ENCODE results near the gene CNTN4. TPM values are rescaled to one million over a fixed set of nuclear protein-coding genes. Genes with fewer than 3 reads are reported as not detected.
"Not testable (repeated sequence)": the region's sequence is repeated elsewhere in the genome, so short reads cannot be mapped to it uniquely, and the experiment has no call there.

Gene CNTN4
- total RNA-seq, 2 experiments from 2014 or later: not detected

DNA sequence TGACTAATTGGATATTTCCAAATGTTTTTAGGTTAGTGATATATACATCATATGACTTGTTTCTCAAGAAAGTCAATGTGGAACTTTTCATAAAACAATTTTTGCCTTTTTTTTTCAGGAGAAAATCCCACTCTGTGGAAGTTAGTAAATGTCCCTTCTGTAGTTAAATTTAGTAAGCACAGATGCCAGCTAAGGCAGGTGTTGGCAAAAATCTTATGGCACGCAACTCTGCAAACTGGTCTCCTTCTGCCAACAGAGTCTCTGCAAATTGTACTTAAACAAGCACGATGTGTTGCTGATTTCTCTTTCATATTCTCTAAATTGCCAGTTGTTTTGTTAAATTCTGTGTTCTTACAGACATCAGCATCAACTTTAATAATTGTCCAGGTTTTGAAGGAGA is 777.7 kb downstream of the CNTN4 start:
- CTCF ChIA-PET: no interaction called here
- POLR2A ChIA-PET: no interaction called here

- ChIA-PET CTCF (no interaction called here), POLR2A (no interaction called here)
Measured at GRCh38 chr3:2879023-2879422, 780.4 kb downstream of the CNTN4 start.

- POLR2A ChIA-PET: no interaction called here
- CTCF ChIA-PET: no interaction called here
Measured at GRCh38 chr3:2879587-2879986, 780.9 kb downstream of the CNTN4 start.

- ChIA-PET CTCF (no interaction called here), POLR2A (no interaction called here)
Measured at GRCh38 chr3:2880218-2880756, 781.6 kb downstream of the CNTN4 start.

DNA sequence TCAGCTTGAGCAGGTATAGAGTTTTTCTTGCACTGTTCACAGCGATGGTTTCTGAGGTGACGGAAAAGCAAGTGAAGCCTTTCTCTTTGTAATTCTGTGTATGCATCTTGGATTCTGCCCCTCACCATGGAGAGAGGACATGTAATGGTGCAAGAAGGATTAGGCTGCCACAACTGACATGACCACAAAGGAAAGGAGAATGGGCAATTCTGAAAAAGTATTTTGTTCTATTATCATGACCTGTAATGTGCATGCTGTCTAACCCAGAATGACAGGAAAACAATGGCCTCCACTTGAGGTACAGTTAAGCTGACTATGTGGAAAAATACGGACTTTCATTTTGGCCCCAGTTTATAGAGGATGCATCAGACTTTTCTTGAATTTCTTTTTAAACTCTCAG is 784.6 kb downstream of the CNTN4 start:
- ChIA-PET POLR2A (no interaction called here), CTCF (no interaction called here)

GRCh38 chr3:2888592-2888991 is 789.9 kb downstream of the CNTN4 start:
- CTCF ChIA-PET: no interaction called here
- POLR2A ChIA-PET: no interaction called here

- POLR2A ChIA-PET: no interaction called here
- CTCF ChIA-PET: no interaction called here
Measured at GRCh38 chr3:2889736-2890135, 791.1 kb downstream of the CNTN4 start.

DNA sequence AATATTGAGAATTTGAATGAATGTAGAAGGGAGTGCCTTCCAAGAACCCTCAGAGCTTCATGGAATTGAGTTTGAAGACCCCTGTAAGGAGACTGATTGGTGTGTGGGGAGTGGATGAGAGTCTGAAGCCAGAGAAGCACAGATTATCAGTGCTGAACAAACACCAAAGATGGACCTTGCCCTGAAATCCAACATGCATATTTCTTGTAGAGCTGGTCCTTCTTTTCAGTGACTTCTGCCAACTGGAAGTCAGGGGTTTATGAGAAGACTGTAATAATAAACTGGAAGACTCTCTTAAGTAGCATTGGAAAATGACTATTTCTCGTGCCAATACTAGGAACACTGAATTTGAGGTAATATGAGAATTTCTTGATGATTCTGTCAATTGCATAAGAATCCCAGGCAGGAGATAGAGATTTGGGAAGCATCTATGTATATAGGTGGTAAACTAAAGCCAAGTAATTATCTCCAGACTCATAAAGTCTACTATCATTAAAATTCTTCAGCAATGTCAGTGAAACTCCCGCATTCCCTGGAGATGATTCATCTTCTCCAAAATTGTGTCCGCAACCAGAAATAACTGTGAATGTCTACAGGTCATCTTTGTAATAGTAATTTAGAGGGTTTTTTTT is 797.8 kb downstream of the CNTN4 start:
- ChIA-PET POLR2A (no interaction called here), CTCF (no interaction called here)

GRCh38 chr3:2897821-2898220 is 799.2 kb downstream of the CNTN4 start:
- POLR2A ChIA-PET: no interaction called here
- CTCF ChIA-PET: no interaction called here

GRCh38 chr3:2898591-2899353 is 800.1 kb downstream of the CNTN4 start:
- ChIA-PET CTCF (no interaction called here), POLR2A (no interaction called here)

DNA sequence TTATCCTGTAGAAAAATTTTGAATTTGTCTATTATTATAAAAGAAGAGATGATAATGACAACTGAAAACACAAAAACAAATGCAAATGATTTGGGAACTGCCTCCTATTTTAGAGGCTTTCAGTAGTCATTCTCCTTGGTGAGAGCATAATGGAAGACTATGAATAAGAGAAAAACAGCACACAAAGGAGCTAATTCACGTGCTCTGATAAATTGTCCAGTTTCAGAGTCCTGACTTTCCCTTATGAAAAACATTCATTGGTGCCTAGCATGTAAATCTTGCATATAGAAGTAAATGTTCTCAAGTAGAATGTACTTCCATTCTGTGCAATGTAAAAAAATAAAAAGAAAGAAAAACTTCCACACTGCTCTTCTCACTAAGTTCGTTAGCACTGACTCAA is 805.4 kb downstream of the CNTN4 start:
- ChIA-PET CTCF (no interaction called here), POLR2A (no interaction called here)

DNA sequence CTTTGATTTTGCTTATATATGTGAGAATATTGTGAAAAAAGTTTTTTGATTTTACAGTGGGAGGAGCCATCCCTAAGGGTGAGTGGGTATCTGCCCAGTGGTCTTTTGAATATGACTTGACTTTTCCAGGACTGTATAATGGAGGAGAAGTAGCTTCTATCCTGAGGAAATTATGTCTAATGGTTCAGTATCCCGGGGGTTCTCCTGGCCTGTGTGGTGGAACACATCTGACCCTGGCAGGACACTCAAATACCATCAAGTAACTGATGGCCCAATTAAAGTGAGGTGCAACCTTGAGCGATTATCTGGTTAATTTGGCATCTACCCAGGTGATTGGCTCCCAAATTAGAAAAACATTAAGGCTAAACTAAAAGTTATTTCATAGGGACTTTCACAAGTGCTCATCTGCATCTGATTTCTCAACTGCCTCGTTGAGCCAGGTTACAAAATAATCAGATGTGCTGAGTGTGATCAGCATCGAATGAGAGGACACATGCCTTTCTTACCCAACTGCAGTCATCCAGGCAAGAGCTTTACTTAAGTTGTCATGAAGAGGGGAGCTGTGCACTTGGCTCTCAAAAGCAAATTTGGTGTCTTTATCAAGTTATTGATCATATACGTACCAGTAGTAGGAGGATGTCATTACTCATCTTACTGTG is 810.2 kb downstream of the CNTN4 start:
- ChIA-PET CTCF (no interaction called here), POLR2A (no interaction called here)

DNA sequence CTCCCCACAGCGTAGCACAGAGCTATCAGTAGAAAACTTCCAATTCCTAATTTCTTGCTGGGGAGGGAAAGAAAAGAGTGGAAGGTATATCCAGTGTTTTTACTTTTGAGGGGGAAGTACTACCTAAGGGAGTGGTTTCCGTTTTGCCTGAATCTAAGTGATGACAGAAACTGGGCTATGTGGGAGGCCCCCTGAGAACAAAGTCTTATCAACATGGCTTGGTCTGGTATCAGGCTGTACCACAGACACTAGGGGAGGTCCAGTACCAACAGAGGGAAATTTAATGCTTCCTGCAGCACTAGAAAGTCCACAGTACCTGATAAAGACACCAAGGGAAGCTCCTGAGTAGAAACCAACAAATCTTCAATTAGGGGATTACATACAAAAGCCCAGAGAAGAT is 812.3 kb downstream of the CNTN4 start:
- CTCF ChIA-PET: no interaction called here
- POLR2A ChIA-PET: no interaction called here

DNA sequence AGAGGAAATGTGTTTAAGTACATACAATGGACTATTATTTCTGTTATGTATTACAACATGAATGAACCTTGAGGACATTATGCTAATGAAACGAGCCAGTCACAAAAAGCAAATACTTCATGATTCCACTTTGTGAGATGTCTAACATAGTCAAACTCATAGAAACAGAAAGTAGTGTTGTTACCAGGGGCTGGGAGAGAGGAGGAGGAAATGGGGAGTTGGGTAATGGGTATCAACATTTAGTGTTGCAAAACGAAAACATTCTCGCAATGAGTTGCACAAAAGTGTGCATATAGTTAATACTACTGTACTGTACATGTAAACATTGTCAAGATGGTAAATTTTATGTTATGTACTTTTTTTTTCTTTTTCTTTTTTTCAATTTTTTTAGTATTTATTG is 817.2 kb downstream of the CNTN4 start:
- ChIA-PET POLR2A (no interaction called here), CTCF (no interaction called here)

GRCh38 chr3:2916640-2917039 is 818.0 kb downstream of the CNTN4 start:
- POLR2A ChIA-PET, CTCF ChIA-PET: not testable (repeated sequence)

- POLR2A ChIA-PET: no interaction called here
Measured at GRCh38 chr3:2920103-2920502, 821.4 kb downstream of the CNTN4 start.

DNA sequence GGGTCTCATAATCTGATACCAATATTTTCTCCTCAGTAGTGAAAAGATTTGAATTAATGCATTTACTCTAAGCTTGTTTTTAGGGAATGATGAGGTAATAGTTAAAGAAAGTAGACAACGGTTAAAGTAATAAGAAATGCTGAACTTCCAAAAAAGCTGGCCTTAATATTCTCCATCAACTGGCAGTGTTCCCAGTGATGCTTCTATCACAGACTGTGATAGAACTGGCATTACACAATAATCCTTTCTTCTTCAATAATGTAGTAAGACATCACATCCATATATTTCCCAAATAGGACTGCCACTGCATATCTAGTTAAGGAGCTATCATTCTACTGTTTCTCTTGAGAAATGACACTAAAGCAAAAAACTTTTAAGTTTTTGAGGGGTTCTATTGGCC is 822.8 kb downstream of the CNTN4 start:
- ChIA-PET CTCF (no interaction called here), POLR2A (no interaction called here)

More at GRCh38 chr3:2920103-2920502, 821.4 kb downstream of the CNTN4 start:
- CTCF ChIA-PET: no interaction called here

DNA sequence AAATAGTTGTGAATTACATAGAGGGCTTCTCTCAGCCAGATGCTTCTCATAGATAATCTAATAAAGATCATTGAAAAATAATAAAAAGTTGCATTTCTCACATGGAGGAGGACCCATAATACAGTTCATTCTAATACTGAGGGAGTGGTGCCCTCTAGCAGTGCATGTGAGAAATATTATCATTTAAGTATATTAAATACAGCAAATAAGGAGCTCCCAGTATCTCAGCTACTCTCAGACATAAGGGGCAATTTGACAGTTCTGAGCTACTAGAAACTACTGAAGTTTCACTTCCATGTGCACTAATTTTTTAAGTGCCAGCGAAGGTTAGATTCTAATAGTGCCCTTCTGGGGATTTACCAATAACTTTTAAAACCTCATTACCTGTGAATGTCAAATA is 823.2 kb downstream of the CNTN4 start:
- CTCF ChIA-PET: no interaction called here
- POLR2A ChIA-PET: no interaction called here

- POLR2A ChIA-PET: no interaction called here
- CTCF ChIA-PET: no interaction called here
Measured at GRCh38 chr3:2923390-2923789, 824.7 kb downstream of the CNTN4 start.

DNA sequence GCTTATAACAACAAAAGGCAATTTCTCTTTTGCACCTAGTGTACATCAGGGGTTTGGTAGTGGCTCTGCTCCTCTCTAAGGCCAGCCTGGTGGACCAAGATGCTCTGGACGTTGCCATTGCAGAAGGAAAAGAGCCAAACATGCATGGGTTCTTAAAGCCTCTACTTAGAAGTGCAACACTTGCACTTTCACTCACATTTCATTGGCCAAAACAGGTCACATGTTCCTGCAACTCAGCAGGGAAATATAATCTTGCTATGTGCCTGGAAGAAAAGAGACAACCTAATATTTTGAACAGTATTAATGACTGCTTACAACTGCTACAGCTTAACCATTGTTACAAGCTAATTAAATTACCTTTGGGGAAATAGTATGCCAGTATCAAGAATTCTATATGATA is 828.6 kb downstream of the CNTN4 start:
- CTCF ChIA-PET: no interaction called here

DNA sequence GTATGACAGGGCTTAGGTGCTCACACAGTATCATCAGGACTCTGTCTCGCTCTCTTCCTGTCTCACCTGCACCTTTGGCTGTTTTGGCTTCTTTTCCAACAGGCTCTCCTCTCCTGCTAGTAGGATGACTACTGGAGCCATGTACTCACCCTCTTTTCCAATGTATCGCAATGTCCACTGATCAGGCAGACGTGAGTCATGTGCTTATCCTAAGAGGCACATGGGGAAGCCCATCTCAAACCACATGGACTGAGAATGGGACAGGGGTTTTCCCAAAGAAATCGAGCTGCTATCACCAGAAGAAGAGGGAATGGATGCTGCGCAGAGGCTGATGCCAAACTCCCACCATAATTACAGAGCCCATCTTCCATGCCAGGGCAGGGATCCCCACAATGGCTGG is 830.9 kb downstream of the CNTN4 start:
- CTCF ChIA-PET: no interaction called here
- POLR2A ChIA-PET: no interaction called here

More for the DNA sequence above, 828.6 kb downstream of the CNTN4 start:
- POLR2A ChIA-PET: no interaction called here

DNA sequence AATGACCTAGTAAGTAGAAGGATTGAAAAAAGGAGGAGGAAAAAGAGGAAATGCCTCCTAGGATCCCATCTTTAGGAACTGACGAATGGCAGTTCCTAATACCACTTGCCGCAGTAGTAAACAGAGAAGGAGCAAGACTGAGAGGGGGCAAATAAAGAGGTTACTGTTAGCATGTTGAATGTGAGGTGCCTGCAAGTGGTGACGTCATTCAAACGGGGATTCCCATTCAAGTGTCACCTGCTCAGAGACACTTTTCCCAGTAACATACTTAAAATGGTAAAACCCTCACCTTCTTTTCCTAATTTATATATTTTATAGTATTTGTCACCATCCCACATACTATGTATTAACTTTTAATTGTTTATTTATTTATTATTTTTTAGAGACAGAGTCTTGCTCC is 832.6 kb downstream of the CNTN4 start:
- ChIA-PET POLR2A (no interaction called here), CTCF (no interaction called here)
